Duodenal mucosa (tissue), 2 donors: ENCODE measurements around the gene EGFLAM.

ENCODE experiments used
- H3K27ac ChIP-seq: one replicate; pipeline ENCODE4 v1.7.0; 2013; ENCODE audit warnings: low read depth, low read length
- H3K27me3 ChIP-seq, 2 donors: one replicate each; pipeline ENCODE4 v1.7.0; 2013; ENCODE audit warnings: low read length in 2 of 2, control low read depth in 1 of 2; ENCODE audit not compliant: insufficient read depth in 2 of 2, control insufficient read depth in 1 of 2
- H3K36me3 ChIP-seq, 2 donors: one replicate each; pipeline ENCODE4 v1.7.0; 2013; ENCODE audit warnings: low read length in 2 of 2, control low read depth in 1 of 2; ENCODE audit not compliant: insufficient read depth in 2 of 2, control insufficient read depth in 1 of 2
- H3K4me1 ChIP-seq, 2 donors: one replicate each; pipeline ENCODE4 v1.7.0; 2013; ENCODE audit warnings: low read length in 2 of 2, control low read depth in 1 of 2; ENCODE audit not compliant: insufficient read depth in 2 of 2, control insufficient read depth in 1 of 2
- H3K4me3 ChIP-seq, 2 donors: one replicate each; pipeline ENCODE4 v1.7.0; 2013; ENCODE audit warnings: low read length in 2 of 2, low read depth in 1 of 2
- H3K9ac ChIP-seq, 2 donors: one replicate each; pipeline ENCODE4 v1.7.0; 2013; ENCODE audit warnings: low read length in 2 of 2, low read depth in 1 of 2
- H3K9me3 ChIP-seq, 2 donors: one replicate each; pipeline ENCODE4 v1.7.0; 2013; ENCODE audit warnings: low read length in 2 of 2, control low read depth in 1 of 2; ENCODE audit not compliant: control insufficient read depth in 1 of 2

Gene EGFLAM

DNA sequence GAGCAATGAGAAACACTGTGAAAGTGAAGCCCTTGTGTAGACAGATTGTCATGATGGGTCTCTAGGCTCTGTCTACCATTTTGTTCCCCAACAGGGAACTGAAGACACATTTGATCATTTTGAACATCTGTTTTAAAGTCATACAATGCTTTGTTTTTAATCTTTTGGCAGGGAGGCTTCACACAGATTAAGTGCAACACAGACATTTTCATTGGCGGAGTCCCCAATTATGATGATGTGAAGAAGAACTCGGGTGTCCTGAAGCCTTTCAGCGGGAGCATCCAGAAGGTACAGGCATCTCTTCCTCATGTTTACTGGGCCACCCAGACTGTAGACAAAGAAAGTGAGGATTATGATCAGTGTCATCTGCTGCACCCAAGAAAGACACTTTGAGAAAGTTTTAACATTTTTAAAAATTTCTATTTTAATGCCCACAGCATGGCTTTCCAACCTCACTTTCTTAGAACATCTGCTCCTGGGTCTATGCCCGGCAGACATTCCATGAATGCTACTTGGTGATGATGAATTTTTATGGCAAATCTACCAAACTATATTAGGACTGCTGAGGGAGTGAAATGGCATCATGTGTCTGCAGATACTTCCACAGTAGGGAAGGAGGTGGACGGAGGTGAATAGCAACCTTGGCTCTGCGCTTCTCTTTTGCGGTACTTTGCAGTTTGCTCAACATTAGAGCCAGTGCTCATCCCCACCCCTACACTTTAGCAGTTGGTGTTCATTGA is 176.8 kb downstream of the EGFLAM start:
- H3K27me3 ChIP-seq = no peaks in the 10 kb centered on the region
- peaks cover 0 to 6% of the 10 kb centered on the region in 2 donors for H3K4me1 ChIP-seq
- H3K27ac ChIP-seq = no peak overlapping the region
- H3K36me3 ChIP-seq = no peaks in the 10 kb centered on the region
- H3K9me3 ChIP-seq = no peaks in the 10 kb centered on the region
- H3K9ac ChIP-seq = no peak overlapping the region
- H3K4me3 ChIP-seq = no peak overlapping the region

DNA sequence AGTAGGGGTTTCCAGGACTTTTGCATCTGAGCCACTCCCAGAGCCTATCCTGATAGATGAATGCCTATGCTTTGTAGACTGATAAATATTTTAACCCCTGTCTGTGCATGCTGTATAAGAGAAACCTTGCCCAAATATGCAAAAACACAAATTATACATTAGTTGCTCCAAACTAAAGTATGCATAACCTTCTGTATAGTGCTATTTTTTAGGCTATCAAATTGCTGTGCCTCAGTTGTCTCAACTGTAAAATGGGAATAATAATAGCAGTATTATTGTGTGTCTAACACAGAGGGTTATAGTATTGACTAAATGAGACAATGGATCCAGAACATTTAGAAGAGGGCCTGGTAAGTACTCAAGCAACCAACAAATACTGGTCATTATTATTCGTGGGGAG is 180.4 kb downstream of the EGFLAM start:
- H3K36me3 ChIP-seq = no peaks in the 10 kb centered on the region
- H3K27ac ChIP-seq = no peak overlapping the region
- no peak overlapping the region for H3K9ac ChIP-seq
- H3K4me3 ChIP-seq = no peak overlapping the region
- H3K9me3 ChIP-seq = no peaks in the 10 kb centered on the region
- H3K27me3 ChIP-seq = peaks cover 0 to 3% of the 10 kb centered on the region in 2 donors
- no peaks in the 10 kb centered on the region for H3K4me1 ChIP-seq

DNA sequence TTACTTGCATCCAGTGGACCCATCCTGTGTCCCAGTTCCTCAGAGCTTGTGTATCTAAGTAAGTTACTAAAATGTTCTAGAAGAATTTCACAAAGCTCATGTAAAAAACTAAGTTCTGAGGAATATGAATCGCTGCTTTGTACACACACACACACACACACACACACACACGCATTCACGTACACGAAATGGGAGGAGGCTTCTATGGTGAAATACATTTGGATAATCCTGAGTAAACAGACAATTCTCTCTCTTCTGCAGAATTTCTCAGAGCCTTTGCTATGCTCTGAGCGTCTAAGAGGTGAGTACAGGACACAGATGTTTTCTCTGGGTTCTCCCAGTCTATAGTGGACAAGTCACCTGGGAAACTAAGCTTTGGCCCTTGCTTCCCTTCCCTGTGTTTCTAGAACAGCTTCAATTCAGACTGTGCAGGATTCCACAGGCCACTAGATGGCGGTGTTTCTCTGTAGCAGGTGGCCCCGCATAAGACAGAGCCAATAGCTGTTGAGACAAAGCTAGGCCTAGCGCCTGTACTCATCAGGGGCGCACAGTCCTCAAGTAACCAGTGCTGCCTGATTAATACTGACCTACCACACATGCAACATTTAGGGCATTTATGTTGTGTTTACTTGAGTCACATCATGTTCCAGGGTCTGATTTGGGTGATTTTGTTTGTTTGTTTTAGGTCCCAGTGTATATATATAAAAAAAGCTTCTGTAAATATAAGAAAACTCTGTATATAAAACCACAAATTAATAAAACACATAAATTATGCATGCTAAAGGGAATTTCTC is 183.3 kb downstream of the EGFLAM start:
- H3K27me3 ChIP-seq = peaks cover 0 to 3% of the 10 kb centered on the region in 2 donors
- no peak overlapping the region for H3K27ac ChIP-seq

DNA sequence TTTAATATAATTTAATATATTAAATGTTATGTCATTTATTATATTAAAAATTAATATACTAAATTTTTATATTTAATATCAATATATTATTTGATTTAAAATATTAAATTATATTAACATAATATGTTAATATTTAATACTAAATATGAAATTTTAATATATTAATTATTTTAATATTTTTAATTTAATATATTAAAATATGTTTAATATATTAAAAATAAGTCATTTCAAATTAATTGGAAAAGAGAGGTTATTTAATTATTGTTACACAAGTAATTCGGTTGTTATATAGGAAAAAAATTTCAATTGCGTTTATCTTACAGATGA is 183.9 kb downstream of the EGFLAM start:
- Histone ChIP-seq H3K36me3 (no peaks in the 10 kb centered on the region), H3K27ac (no peak overlapping the region), H3K9ac (no peak overlapping the region), H3K27me3 (peaks cover 0 to 3% of the 10 kb centered on the region in 2 donors), H3K4me1 (no peaks in the 10 kb centered on the region), H3K9me3 (no peaks in the 10 kb centered on the region), H3K4me3 (no peak overlapping the region)

More for the DNA sequence above, 183.3 kb downstream of the EGFLAM start:
- Histone ChIP-seq H3K9me3 (no peaks in the 10 kb centered on the region), H3K9ac (no peak overlapping the region), H3K4me1 (no peaks in the 10 kb centered on the region), H3K36me3 (no peaks in the 10 kb centered on the region), H3K4me3 (no peak overlapping the region)

GRCh38 chr5:38443390-38443789 is 185.0 kb downstream of the EGFLAM start:
- H3K9ac ChIP-seq = no peak overlapping the region
- H3K36me3 ChIP-seq = no peaks in the 10 kb centered on the region
- peaks cover 3% of the 10 kb centered on the region in 2 donors for H3K27me3 ChIP-seq
- H3K4me1 ChIP-seq = no peaks in the 10 kb centered on the region
- H3K9me3 ChIP-seq = no peaks in the 10 kb centered on the region
- no peak overlapping the region for H3K4me3 ChIP-seq
- no peak overlapping the region for H3K27ac ChIP-seq

GRCh38 chr5:38445374-38446028 is 187.1 kb downstream of the EGFLAM start:
- Histone ChIP-seq H3K4me3 (no peak overlapping the region), H3K27me3 (peaks cover 3% of the 10 kb centered on the region in 2 donors), H3K36me3 (no peaks in the 10 kb centered on the region), H3K9me3 (no peaks in the 10 kb centered on the region), H3K27ac (no peak overlapping the region), H3K4me1 (no peaks in the 10 kb centered on the region), H3K9ac (no peak overlapping the region)

- Histone ChIP-seq H3K27me3 (peaks cover under 1 to 6% of the 10 kb centered on the region in 2 donors), H3K36me3 (no peaks in the 10 kb centered on the region), H3K9me3 (no peaks in the 10 kb centered on the region), H3K27ac (no peak overlapping the region), H3K4me3 (no peak overlapping the region), H3K4me1 (no peaks in the 10 kb centered on the region), H3K9ac (no peak overlapping the region)
Measured at GRCh38 chr5:38446029-38446522, 187.7 kb downstream of the EGFLAM start.

DNA sequence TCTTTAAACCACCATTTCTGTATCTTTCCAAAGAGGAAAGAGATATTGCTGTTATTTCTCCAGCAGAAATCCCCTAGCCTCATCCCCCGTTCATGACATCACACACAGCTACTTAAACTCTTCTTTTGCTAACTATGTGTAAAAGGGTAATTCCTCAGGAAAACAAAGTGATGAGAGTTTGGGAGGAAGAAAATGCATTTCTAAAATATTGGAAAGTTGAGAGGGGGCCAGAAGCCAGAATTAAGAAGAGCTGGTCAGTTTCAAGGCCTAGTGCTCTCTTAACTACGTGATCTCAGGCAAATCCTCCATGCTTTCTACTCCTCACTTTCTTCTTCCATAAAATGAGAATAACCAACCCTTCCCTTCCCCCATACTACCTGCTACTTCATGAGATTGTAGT is 188.7 kb downstream of the EGFLAM start:
- Histone ChIP-seq H3K36me3 (no peaks in the 10 kb centered on the region), H3K4me1 (no peaks in the 10 kb centered on the region), H3K4me3 (no peak overlapping the region), H3K27me3 (peaks cover 2 to 9% of the 10 kb centered on the region in 2 donors), H3K9me3 (no peaks in the 10 kb centered on the region), H3K27ac (no peak overlapping the region), H3K9ac (no peak overlapping the region)

DNA sequence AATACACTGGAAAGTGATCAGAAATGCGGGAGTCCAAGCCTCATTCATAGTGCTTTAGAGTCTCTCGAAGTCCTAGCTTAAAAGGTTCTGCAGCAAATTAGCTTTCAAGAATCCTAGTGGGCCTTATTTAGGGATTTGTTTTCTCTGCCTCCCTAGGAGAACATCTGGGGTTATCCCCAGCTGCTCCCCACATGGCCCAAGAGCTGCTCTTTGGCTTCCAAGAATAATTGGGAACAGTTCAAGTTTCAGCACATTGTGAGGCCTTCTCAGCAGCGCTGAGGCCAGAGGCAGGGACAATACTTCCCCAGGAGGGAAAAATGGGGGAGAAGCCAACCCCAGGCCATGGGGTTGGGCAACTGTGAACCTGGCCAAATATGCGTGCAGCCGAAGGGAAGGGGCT is 189.4 kb downstream of the EGFLAM start:
- Histone ChIP-seq H3K9me3 (no peaks in the 10 kb centered on the region), H3K9ac (no peak overlapping the region), H3K27me3 (peaks cover 2 to 9% of the 10 kb centered on the region in 2 donors), H3K36me3 (no peaks in the 10 kb centered on the region), H3K4me1 (no peaks in the 10 kb centered on the region), H3K27ac (no peak overlapping the region), H3K4me3 (no peak overlapping the region)
